Stimulated activated CD8-positive, alpha-beta memory T cell treated with anti-CD3 and anti-CD28 coated beads, Interleukin-4, amount 100 ng/mL, for 48 hours (primary cell): Measurements from ENCODE around the gene UBE2I.

Source experiments
- DNase-seq: peaks from one replicate; pipeline ENCODE4 v3.0.0-alpha.2; 2020

The UBE2I gene

DNA sequence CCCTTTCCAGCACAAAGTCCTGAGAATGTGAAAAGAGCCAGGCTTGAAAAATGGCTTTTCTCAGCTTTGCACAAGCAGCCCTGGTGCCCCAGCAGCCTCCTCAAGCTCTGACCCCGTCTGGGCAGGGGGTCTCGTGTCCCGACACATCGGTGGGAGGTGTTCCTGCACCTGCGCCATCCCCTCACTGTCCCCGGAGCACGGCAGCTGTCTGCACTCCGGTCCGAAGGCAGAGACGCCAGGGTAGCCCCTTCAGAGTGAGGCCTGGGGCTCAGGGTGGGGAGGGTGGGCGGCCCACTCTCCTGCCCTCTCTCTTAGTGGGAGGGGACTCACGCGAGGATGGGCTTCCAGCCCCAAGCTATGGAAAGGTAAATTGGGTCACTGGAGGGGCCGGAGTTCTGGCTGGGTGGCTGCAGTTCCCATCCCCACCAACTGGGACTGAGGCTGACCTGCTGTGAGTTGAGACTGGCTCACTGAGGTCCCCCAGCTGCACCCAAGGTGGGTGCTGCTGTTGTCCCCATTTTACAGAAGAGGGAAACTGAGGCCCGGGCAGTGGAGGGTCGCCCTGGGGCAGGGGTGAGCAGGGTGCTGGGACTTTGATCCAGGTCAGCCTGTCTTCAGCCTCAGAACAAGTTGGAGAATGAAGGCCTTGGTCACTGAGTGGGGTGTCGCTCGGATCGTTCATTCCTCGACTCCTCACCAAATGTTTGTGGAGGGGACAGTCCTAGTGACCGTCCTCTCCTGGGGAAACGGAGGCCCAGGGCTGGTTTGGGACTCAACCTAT, 21.7 kb downstream of the UBE2I start:
- DNase-seq: no peak

- DNase-seq: peak; percentile 58
Observed at GRCh38 chr16:1331712-1332617, 22.5 kb downstream of the UBE2I start.

GRCh38 chr16:1332618-1333148, 23.2 kb downstream of the UBE2I start:
- no peak for DNase-seq

DNA sequence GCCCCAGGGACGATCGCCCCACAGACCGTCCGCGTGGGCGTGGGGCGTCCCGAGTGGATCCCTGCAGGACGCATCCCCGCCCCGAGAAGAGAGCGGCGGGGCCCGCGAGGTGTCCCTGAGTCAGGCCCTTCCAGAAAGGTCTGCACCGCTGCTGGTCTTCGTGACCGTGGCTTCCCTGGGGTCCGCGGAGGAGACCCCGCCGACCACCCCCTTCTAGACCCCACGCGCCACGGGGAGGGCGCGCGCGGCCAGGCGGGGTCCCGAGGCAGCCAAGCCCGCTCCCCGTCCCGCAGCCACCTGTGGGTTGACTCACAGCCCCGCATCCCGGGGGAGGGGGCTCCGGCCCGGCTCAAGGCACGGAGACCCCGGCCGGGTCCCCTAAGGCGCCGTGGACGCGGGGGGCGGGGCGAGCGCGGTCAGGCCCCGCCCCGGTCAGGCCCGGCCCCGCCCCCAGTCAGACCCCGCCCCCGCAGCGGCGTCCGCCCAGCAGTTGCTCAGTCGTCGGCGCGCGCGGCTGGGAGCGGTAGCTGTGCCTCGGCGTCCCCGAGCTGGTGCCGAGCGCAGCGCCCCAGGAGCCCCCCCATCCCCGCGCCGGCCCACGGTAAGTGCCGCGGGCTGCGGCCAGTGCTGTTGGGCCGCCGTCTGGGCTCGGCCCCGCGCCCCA, 23.8 kb downstream of the UBE2I start, which contains the start of gene BAIAP3:
BAIAP3 (plus strand) TSS at position 497 of the 664 bp plus-strand sequence. CDS start 4,905 bp downstream, outside the sequence.
- peak; percentile 68 for DNase-seq

- DNase-seq: no peak
Observed at GRCh38 chr16:1333854-1334700, 24.6 kb downstream of the UBE2I start.

DNA sequence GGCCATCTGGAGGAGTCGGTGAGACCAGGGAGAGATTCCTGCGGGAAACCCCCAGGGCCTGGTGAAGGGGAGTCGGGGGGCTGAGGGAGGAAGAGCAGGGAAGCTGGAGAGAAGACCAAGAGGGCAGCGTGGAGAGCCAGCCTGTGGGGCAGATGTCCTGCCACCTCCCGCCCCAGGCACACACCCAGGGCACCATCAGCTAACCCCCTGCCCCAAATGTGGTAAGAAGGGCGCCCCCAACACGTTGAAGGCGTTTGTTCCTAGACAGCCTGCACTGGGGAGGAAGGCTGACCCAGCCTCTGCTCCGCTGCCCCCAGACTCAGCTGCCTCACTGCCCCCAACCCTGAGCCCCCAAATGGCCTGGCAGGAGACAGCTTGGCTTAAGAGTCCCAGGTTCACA, 25.3 kb downstream of the UBE2I start:
- no peak for DNase-seq

DNA sequence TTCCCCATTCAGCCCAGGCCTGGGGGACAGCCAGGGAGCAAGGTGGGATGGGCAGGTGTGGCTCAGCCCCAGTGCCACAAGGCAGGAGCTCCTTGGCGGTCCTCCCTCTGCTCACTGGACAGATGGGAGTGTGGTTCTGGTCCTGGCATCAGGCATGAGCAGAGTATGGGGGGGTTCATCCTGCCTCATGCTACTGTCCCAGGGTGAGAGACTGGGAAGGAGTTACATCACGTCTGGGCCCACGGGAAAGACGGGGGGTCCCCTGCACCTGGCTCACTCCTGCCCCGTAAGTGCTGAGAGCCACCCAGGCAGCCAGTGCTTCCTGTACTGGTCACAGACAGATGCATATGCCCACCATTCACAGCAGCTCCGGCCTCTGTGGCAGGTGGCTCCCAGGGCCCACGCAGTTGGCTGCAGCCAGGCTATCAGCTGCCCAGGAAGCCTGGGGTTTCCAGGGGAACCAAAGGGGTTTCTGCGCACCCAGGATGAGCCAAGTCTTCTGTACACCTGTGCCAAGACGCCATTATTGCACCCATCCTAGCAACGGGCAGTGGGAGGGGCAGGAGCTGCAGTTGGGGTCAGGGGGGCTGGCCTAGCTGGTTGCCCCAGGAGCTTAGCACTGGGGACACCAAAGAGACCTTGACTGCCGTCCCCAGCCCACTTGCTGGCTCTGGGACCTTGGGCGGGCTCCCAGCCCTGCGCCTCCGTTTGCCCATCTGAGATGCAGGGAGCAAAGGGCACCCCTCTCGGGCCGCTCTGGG, 26.0 kb downstream of the UBE2I start:
- no peak for DNase-seq

GRCh38 chr16:1335996-1336395, 26.6 kb downstream of the UBE2I start:
- no peak for DNase-seq

- no peak for DNase-seq
Observed at GRCh38 chr16:1336619-1337018, 27.2 kb downstream of the UBE2I start.

DNA sequence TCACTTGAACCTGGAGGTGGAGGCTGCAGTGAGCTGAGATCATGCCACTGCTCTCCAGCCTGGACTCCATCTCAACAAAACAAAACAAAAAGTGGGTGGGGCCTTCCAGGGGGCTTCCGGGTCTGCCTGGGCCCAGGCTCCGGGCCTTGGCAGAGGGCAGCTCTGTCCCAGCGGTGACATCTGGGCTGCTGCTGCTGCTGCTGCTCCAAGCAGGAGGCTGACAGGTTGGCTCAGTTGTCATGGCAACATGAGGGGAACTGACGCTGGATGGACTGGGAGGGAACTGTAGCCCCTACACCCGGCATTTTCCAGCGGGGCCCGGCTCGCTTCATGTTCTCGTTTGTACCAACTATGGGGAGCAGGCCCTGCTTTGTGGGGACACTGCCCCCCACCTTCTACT, 28.1 kb downstream of the UBE2I start:
- no peak for DNase-seq

- DNase-seq: peak; percentile 56
Observed at GRCh38 chr16:1338119-1338730, 28.8 kb downstream of the UBE2I start.

DNA sequence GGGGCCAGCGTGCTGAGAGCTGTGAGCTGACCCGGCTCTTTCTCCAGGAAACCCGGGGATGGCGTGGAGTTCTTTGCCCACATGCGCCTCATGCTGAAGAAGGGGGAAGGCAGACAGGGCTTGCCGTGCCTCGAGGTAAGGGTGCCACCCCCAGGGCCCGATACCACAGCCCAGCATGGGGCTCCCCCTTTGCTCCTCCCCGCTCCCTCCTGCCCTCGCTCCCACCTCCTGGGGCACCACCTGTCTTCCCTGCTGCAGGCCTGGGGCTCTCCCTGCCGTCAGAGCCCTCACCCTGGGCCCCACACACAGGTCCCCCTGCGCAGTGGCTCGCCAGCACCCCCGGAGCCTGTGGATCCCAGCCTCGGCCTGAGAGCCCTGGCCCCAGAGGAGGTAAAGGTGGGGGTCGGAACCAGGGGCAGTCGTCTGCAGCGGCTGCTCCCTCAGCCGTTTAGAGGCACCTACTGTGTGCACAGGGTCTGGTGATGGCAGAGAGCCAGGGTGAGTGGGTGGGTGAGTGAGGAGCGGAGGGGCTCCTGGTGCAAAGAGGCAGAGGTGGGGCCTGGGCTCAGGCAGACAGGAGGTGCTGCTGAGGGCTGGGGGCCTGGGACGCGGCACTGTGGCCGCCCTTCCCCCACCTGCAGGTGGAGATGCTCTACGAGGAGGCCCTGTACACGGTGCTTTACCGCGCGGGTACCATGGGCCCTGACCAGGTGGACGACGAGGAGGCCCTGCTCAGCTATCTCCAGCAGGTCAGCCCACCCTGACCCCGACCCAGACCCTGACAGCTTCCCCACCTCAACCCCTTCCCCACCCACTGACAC, 29.6 kb downstream of the UBE2I start:
- DNase-seq: no peak

DNA sequence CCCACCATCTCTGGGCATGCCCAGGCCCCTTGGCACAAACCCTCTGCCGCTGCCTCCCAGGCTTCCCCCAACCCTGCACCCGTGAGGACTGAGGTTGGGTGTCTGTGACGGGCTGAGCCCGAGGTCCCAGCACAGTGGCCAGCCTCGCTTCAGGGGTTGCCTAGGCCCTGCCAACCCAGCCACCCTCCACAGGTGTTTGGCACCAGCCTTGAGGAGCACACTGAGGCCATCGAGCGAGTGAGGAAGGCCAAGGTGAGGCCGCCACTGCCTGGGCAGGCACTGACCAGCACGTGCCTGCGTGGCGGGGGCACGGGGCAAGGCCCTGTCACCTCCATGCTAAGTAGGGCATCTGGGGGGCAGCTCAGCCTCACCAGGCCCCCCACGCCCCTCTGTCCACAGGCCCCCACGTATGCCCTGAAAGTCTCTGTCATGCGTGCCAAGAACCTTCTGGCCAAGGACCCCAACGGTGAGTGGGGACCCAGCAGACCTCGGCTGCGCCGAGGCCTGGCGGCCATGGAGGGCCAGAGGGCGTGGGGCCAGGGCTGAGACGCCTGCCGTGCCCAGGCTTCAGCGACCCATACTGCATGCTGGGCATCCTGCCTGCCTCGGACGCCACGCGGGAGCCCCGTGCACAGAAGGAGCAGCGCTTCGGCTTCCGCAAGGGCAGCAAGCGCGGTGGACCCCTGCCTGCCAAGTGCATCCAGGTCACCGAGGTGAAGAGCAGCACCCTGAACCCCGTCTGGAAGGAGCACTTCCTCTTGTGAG, 31.5 kb downstream of the UBE2I start:
- no peak for DNase-seq

- no peak for DNase-seq
Observed at GRCh38 chr16:1341495-1342420, 32.3 kb downstream of the UBE2I start.

DNA sequence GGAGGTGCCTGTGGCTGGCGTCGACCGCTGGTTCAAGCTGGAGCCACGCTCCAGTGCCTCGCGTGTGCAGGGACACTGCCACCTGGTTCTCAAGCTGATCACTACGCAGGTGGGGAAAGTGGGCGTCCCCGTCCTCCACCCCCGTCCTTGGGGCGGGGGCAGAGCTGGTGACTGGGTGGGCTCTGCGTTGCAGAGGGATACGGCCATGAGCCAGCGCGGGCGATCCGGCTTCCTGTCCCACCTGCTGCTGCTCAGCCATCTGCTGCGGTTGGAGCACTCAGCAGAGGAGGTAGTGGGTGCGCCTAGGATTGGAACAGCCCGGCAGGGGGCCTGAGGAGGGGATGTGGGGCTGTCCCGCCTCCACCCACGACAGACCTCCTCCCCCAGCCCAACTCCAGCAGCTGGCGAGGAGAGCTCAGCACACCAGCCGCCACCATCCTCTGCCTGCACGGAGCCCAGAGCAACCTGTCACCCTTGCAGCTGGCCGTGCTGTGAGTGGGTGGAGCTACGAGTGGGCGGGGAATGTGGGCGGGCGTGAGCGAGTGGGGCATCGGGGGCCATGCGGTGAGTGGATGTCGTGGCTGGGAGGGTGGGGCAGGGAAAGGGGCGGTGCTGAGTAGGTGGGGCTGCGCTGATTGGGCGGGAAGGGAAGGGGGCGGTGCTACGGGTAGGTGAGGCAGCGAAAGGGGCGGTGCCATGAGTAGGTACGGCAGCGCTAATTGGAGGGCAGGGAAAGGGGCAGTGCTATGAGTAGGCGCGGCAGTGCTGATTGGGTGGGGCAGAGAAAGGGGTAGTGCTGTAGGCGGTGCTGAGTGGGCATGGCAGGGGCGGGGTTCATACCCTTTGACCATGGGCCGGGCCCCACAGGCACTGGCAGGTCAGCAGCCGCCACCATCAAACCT, 33.3 kb downstream of the UBE2I start:
- DNase-seq: peak; percentile 95

- DNase-seq: no peak
Observed at GRCh38 chr16:1343428-1344242, 34.2 kb downstream of the UBE2I start.
